Measurements from ENCODE around the gene PRDM16.

PRDM16 gene

DNA sequence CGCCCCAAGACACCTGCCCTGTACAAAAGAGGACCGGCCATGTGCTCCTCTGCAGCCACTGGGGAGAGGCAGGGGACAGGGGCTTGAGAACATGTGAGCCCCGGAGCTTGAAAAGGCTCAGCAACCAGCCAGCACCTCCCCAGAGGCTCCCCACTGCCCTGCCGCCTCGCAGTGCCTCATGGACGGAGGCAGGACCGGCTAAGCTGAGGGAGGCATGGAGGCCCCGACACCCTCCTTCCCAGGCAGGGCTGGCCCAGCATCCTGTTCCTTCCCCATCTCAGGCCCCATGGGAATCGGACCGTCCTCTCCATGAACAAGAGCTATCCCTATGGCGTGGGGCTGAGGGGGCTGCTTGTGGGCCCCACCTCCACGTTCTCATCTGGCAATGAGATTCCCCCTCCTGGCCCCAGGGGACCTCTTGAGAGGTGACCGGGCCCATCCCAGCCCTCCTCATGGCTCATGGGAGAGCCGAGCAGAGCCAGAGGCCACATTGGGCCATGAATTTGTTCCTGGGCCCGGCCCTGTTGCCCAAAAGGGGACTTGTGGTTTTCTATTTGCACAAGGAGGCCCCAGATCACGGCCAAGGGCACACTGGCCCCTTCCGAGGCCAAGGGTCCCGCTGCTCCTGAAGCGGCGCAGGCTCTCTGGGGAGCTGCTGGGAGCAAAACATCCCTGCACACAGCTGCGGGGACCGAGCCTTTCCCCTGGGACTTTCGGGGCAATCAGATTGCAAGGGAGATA, 320.3 kb downstream of the PRDM16 start:
- in situ Hi-C loops (cut with HindIII; ENCODE audit: low sequenced_read_pairs): loop anchor here (10.0 kb wide), 2 partner anchors 144 to 314 kb away; no protein-coding TSS in a partner anchor

DNA sequence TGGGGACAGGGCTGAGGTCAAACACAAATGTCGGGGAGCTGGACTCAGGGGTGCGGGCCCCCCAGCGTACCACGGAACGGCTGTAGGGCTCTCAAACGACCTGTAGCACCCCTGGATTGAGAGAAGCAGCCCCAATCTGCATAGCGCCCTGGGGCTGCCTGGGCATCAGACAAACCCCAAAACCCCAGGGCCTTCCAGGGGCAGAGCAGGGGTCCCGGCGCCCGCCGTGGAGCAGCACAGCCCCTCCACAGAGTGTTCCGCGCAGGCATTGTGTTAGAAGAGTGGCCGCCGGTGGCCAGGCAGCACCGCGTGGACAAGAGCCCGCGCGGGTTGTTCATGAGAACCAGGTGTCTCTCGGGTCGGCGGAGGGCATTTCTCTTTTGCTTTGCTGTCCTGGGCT, 321.3 kb downstream of the PRDM16 start:
- in situ Hi-C loops (cut with HindIII; ENCODE audit: low sequenced_read_pairs): no loop called here

DNA sequence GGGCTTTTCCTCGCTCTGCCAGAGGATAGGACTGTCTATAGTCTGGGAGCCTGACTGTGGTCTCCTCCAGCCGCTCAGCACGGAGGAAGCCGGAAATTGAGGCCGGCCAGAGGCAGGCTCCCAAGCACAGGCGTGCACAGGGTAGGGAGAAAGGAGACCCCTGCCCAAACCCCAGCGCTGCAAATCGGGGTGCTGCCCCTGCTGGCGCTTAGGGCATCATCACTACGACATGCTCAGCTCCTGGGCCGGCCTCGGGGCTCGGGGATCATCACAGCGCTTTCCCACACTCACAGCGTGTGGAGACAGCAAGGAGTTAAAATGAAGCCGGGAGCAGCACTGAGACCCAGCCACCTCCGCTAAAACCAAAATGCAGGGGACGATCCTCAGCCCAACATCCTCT, 322.7 kb downstream of the PRDM16 start:
- in situ Hi-C loops (cut with HindIII; ENCODE audit: low sequenced_read_pairs): no loop called here

DNA sequence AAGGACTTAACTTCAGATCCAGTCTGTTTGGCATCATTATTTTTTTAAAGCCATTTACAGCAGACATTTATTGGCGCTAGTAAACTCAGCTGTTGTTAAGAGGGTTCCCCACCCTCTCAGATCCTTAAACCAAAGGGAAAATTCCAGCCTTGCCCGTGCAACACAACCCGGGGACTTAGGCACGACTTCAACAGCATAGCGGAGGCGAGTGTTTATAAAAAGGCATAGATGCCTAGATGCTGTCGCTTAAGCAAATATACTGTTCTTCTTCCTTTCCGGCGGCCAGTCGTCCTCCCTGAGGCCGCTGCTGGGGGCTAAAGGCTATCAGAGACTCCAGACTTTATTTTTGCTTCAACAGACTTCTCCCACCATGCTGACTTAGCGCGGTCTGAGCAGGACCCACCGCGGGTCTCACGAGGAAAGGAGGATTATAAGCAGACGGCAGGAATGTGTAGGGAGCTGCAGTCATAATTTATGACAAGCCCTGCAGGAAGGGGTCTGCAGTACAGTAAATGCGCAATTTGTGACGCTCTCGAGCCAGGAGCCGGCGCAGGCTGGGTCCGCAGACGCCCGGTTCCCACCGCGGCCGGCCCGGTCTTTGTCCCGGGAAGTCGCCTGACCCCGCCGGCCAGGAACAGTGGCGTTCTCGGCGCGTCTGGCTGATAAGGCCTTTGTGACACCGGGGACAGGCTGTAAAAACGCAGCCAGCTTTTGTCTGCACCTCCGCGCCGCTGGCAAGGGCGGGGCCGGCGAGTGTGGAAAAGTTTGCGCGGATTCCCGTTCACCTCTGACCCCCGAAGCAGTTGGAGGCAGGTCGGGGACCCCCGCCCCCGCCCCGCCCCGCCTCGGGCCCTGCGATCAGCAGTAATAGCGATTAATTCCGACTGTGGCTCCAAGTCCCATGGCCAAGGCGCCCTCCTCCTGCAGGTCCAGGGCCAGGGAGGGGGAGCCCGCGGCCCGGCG, 324.3 kb downstream of the PRDM16 start:
- in situ Hi-C loops (cut with HindIII; ENCODE audit: low sequenced_read_pairs): no loop called here

DNA sequence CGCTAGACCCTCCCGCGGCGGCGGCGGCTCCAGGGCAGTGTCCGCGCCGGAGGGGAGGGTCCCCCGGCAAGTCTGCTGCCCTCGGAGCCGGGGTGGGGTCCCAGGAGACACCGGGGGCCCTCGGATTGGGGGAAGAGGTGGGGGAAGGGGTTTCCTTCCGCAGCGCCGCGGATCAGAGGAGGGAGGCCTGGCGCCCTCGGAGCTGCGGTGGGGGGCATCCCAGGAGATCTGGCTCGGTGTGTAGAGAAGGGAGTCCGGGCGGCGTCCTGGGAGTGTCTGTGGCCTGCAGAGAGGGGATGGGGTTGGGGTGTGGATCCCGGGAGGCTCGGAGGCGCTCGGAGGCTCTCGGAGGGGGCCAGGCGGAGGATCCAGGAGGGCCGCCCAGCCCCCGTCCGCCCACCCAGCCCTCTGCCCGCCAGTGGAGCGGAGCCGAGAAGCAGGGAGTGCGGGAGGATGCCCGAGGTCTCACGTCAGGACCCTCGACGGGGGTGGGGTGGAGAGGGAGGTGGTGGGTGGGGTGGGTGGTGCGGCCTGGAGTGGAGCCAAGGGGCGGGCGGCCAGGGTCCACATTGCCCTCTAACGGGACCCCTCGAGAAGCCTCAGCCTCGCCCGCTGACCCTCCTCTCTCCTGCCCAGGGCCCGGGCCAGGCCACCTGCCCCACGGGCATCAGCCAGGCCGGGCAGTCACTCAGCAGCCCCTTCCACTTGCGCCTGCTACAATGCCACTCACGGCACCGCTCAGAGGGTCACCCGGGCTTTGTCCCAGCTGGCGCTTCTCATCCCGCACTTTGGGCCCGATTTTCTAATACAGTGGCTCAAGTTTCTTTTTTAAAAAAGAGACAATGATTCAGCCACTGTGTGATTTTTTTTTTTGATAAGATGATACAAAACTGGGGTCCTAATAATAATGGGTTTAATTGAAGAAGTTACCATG, 325.3 kb downstream of the PRDM16 start:
- in situ Hi-C loops (cut with HindIII; ENCODE audit: low sequenced_read_pairs): no loop called here

DNA sequence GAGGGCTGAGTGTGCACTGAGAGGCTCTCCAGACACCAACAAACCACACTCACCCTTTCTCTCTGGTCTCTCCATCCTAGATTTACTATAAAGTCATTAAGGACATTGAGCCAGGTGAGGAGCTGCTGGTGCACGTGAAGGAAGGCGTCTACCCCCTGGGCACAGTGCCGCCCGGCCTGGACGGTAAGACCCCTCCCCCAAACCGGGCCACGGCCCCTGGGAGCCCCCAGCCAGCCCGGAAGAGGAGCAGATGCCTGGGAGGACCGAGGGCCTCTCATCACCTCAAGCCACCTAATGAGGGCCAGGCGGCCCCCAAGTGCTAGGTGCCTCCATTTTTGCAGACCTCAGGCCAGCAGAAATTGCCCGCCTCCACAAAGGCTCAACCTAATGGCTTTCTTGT, 327.4 kb downstream of the PRDM16 start:
- in situ Hi-C loops (cut with HindIII; ENCODE audit: low sequenced_read_pairs): no loop called here

DNA sequence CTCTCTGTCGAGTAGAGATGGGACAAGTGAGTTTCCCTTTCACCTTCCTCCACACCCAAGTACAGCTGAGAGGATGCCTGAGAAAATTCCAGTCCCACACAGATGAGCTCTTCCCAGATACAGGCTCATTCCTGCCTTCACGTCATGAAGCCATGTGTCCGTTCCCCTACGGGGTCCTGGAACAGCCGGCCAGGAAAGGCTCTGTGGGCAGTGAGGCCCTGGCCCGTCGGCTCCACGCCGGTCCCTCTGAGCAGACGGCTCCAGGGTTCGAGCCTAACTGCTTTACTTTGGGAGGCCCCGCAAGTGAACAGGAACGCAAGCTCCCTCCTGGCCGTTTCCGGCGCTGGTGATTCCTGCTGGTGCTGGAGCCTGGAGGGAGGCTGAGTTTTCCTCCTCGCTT, 328.3 kb downstream of the PRDM16 start:
- in situ Hi-C loops (cut with HindIII; ENCODE audit: low sequenced_read_pairs): no loop called here

DNA sequence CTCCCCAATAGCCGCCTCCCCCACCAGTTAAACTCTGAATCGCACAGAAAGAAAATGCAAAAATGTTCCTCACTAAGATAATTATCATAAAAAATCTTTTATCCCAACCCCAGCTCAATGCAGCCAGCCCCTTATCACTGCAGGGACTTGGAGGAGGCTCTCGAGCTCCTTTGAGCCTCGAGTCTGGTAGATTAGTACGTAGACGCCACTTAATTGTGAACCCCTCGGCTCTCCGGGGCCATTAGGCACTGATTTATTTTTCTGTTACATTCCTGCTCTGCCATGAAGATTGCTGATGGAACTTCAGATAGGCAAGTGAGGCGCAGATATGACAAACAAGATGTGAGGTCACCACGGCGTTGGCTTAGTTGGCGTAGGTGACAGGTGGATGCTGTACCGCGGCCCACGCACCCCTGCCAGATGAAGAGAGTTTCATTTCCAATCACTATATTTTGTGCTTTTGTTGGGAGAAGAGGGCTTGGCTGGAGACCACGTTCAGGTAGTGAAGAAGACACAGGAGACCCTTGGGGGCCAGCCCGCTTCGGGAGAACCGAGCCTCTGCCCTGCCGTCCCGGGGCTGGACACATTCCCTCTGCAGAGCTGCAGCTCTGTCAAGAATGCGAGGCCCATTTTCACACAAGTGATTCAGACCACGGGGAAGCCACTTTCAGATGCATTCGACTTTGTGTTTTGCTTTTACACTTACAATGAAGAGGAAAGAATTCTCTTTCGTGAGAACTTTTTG, 329.6 kb downstream of the PRDM16 start:
- in situ Hi-C loops (cut with HindIII; ENCODE audit: low sequenced_read_pairs): no loop called here

DNA sequence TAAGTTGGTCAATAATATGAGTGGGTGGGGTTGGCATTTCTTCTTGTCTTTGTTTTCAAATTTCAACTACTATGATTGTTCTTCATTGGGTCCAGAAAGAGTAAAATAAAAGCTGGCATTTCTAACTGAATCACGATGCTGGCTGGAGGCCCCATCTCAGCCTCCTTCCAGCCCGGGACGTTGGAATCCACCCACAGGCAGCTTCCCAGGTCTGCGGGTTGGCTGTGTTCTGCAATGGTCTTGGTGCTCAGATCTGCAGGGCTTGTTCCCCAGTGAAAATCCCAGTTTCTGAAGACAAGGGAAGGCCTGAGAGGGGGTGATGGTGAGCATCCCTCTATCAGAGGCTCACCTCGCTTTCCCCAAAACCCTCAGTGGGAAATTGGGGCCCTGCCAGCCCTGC, 330.7 kb downstream of the PRDM16 start:
- in situ Hi-C loops (cut with HindIII; ENCODE audit: low sequenced_read_pairs): no loop called here

DNA sequence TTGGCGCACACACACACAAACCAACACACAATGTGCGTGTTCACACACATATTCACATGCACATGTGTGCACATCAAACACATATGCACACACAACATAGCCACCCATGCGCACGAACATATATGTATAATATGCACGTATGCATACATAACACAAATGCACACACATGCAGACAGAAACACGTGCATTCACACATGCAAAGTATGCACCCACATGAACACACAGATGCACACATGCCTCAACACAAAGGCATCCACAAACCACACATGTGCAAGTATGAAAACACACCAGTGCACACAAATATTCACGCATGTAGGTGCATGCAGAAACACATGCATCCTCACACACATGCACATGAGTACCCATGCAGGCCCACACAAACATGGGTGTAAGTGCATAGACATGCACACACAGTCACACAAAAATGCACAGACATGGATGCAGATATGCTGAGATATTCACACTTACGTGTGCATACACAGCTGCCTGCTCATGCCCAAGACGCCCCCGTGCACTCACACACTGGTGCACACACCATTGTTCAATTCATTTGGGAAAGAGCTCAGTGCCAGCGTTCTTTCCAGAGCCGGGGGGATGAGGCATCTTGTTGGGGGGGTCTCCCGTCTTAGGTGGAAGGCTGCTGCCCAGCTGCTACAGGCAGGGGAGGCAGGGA, 332.7 kb downstream of the PRDM16 start:
- in situ Hi-C loops (cut with HindIII; ENCODE audit: low sequenced_read_pairs): no loop called here

DNA sequence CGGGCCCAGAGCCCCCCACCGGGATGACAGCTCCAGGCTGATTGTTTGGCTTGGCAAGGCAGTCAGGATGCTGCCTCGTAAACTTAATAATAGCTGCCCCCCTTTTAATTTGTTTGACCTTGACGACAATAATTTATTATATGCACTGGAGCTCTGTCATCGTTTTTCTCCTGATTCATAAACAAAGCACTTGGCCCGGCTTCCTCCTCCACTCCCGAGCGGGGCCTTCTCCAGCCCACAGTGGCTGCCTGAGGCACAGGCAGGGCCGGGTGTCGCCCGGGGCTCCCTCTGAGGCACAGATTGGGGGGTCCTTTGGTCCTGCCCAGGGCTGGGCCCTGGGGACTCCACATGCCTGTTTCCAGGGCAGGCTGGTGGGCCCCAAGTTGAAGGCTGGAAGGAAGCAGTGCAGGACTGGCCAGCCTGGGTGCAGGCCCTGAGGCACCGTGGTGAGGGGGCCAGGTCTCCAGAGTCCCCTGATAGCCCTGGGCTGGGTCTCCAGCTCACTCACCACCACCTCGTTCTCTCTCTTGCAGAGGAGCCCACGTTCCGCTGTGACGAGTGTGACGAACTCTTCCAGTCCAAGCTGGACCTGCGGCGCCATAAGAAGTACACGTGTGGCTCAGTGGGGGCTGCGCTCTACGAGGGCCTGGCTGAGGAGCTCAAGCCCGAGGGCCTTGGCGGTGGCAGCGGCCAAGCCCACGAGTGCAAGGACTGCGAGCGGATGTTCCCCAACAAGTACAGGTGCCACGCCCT, 333.4 kb downstream of the PRDM16 start:
- in situ Hi-C loops (cut with HindIII; ENCODE audit: low sequenced_read_pairs): no loop called here

DNA sequence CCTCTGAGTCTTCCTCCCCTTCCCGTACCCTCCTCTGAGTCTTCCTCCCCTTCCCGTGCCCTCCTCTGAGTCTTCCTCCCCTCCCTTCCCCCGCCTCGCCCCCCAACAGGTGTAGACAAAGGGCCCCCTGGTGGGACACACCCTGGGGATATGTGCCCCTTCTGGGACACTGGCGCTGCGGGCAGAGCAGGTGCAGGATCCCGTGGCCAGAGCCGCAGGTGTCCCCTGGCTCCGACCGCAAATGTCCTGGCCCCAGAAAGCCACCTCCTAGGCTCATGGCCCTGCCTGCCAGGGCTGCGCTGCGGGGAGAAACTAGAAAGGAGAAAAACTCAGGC, 334.0 kb downstream of the PRDM16 start:
- in situ Hi-C loops (cut with HindIII; ENCODE audit: low sequenced_read_pairs): no loop called here

DNA sequence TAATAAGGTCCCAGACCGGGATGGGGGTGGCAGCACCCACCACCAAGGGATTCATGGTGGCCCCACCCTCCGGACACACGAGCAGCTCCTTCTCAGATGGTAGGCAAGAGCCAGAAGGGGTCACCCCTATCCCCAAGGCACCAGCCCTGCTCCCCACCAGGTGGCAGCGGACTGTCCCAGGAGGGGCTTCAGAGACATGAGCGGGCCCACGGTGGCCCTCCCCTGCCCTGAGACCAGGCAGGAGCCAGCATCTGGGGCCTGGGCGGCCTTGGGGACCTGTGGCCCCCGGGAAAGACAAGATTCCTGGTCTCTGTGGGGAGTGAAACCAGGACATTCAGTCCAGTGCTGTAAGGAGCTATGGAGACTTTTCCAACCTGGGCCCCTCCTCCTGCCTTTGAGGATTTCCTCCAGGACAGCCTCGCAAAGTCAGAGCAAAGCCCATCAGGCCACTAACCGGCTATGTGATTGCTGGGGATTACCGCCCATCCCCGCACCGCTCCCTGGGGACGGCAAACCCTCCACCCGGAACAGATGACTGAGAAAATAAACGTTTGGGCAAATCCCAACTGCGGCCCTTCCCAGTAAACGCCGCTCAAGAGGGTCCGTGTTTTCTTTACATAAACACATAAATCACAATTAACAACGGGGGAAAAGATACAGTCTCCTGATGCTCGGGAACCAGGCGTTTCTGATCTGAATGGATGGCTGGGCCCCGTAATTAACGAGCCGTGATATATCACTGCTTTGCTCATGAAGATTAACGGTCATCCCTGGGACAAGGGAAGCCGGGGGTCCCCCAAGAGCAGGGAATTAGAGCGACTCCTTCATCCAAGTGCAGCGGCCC, 334.6 kb downstream of the PRDM16 start:
- in situ Hi-C loops (cut with HindIII; ENCODE audit: low sequenced_read_pairs): no loop called here

DNA sequence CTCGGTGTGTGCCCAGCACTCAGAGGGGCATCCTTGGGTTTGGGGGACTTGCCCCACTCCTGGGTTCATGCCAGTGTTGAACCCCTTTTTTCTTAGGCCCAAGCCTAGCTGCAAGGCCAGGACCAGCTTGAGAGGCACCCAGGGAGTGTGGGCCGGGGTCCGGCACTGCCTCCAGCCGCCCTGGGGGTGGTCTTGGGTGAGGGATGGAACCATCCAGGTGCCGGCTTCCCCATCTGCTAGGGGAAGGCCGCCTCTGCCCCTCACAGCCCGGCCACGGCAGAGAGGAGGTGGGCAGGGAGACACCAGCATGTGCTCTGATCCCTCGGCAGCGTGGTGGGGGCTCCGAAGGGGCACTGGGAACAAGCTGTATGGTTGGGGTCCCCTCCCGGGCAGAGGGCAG, 335.3 kb downstream of the PRDM16 start:
- in situ Hi-C loops (cut with HindIII; ENCODE audit: low sequenced_read_pairs): no loop called here

DNA sequence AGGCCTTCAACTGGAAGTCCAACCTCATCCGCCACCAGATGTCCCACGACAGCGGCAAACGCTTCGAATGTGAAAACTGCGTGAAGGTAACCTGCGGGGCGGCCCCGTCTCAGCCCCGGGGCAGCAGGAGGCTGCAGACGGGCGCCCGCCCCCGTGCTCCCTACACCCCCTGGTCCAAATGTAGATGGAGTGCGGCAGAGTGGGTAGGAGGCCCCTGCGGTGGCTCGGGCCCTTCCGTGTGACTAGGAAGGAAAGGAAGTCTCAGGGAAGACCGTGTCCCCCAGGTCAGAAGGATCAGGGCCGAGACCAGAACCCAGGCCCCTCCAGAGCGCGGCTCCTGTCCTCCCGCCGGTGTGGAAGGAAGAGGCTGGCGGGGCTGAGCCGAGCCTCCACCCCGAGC, 335.8 kb downstream of the PRDM16 start:
- in situ Hi-C loops (cut with HindIII; ENCODE audit: low sequenced_read_pairs): loop anchor here (5.0 kb wide), 2 partner anchors 42 to 92 kb away; no protein-coding TSS in a partner anchor

DNA sequence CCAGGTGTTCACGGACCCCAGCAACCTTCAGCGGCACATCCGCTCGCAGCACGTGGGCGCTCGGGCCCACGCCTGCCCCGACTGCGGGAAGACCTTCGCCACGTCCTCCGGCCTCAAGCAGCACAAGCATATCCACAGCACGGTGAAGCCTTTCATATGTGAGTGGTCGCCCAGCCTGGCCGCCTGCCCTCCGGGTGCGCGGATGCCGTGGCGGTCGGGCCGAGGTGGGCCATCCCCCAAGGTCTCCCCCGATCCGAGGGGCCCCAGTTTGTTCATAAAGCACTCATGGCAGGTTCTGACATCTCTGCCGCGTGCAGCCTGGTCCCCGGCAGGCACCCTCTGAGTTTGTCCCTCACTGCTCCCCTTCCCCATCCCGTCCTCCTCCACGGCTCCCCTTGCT, 336.5 kb downstream of the PRDM16 start:
- in situ Hi-C loops (cut with HindIII; ENCODE audit: low sequenced_read_pairs): loop anchor here (5.0 kb wide), 2 partner anchors 43 to 93 kb away; no protein-coding TSS in a partner anchor

DNA sequence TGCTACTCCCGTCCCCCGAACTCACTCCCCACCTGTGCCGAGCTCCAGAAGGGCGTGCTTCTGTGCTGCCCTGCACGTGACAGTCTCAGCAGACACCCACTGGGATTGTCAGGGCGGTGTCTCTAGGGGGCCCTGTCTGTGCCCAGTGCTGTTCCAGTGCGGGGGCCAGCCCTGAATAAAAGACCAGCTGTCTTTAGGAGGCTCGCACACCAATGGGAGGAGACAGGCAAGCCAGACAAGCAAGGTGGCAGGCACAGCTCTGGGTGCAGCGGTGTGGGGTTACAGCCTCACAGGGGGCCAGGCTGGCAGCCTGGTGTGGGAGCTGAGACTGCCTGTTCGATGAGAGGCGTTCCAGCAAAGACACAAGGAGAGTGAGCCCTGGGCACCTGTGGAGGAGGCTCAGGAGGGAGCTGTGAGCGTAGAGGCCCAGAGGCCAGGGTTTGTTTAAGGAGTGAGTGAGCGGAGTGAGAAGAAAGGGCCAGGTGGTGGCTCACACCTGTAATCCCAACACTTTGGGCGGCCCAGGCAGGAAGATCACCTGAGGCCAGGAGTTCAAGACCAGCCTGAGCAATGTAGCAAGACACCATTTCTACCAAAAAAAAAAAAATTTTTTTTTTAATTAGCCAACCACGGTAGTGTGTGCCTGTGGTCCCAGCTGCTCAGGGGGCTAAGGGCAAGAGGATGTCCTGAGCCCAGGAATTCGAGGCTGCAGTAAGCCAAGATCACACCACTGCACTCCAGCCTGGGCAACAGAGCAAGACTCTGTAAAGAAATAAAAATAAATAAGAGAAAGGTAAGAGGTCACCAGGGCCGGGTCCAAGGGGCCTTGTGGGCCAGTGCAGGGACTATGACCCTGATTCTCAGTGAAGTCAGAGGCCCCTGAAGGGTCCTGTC, 337.2 kb downstream of the PRDM16 start:
- in situ Hi-C loops (cut with HindIII; ENCODE audit: low sequenced_read_pairs): loop anchor here (5.0 kb wide), 2 partner anchors 44 to 94 kb away; no protein-coding TSS in a partner anchor
